ENCODE results near the gene RNF8. TPM values are rescaled to one million over a fixed set of nuclear protein-coding genes. Genes with fewer than 3 reads are reported as not detected.

The RNF8 gene
- total and polyA plus RNA-seq, 2 donors (not counting 1 experiment from before 2014, with no cell fraction given) = 19.5 to 20.6 TPM

GRCh38 chr6:37373822-37374471, 20.2 kb downstream of the RNF8 start:
- Histone ChIP-seq H3K4me3 (replicated peaks in 1 of 4; ENCODE audit: control extremely low read depth in 1 of 4, insufficient read depth in 1 of 4, low read depth in 3 of 4, low read length in 4 of 4) (no peak overlapping the region), H3K27me3 (ENCODE audit: control insufficient read depth, insufficient read depth, low read length) (no peaks in the 10 kb centered on the region), H3K4me2 (ENCODE audit: extremely low read depth, insufficient read depth, low read length) (no peak overlapping the region), H3K9me3 (ENCODE audit: control insufficient read depth, insufficient read depth, low read depth, low read length) (no peaks in the 10 kb centered on the region), H3K27ac (ENCODE audit: insufficient read depth, low read length) (no peak overlapping the region), H3K4me1 (ENCODE audit: control insufficient read depth, extremely low read depth, insufficient read depth, low read length) (no peaks in the 10 kb centered on the region), H3K9ac (ENCODE audit: insufficient read depth, low read length) (no peak overlapping the region), H4K20me1 (ENCODE audit: control insufficient read depth, extremely low read depth, insufficient read depth, low read length) (no peaks in the 10 kb centered on the region), H3K36me3 (ENCODE audit: control insufficient read depth, insufficient read depth, low read length) (peaks cover 2% of the 10 kb centered on the region), H2AFZ (ENCODE audit: low read length) (no peak overlapping the region), H3K79me2 (ENCODE audit: control insufficient read depth, insufficient read depth, low read length) (no peaks in the 10 kb centered on the region)
- peak; percentile 7 to 36 for DNase-seq (ENCODE audit: low read depth in 2 of 2)
- TF ChIP-seq EZH2 (IDR thresholded peaks at IDR 0.05; ENCODE audit: low read length, missing control alignments) (no peak), CTCF (conservative IDR thresholded peaks at IDR 0.05 in 1 of 2, IDR thresholded peaks at IDR 0.05 in 1 of 2; ENCODE audit: low read depth in 1 of 2, low read length in 2 of 2) (no peak)

GRCh38 chr6:37375376-37375775, 21.6 kb downstream of the RNF8 start:
- TF ChIP-seq EZH2 (IDR thresholded peaks at IDR 0.05; ENCODE audit: low read length, missing control alignments) (no peak), CTCF (conservative IDR thresholded peaks at IDR 0.05 in 1 of 2, IDR thresholded peaks at IDR 0.05 in 1 of 2; ENCODE audit: low read depth in 1 of 2, low read length in 2 of 2) (no peak)
- peaks cover 2% of the 10 kb centered on the region for H3K36me3 ChIP-seq (ENCODE audit: control insufficient read depth, insufficient read depth, low read length)

GRCh38 chr6:37376078-37376743, 22.4 kb downstream of the RNF8 start:
- no peaks in the 10 kb centered on the region for H3K79me2 ChIP-seq (ENCODE audit: control insufficient read depth, insufficient read depth, low read length)
- H2AFZ ChIP-seq (ENCODE audit: low read length) = no peak overlapping the region
- no peak overlapping the region for H3K27ac ChIP-seq (ENCODE audit: insufficient read depth, low read length)
- TF ChIP-seq CTCF (conservative IDR thresholded peaks at IDR 0.05 in 1 of 2, IDR thresholded peaks at IDR 0.05 in 1 of 2; ENCODE audit: low read depth in 1 of 2, low read length in 2 of 2) = no peak
- no peak for TF ChIP-seq EZH2 (IDR thresholded peaks at IDR 0.05; ENCODE audit: low read length, missing control alignments)
- H3K4me2 ChIP-seq (ENCODE audit: extremely low read depth, insufficient read depth, low read length) = no peak overlapping the region
- H3K4me3 ChIP-seq (replicated peaks in 1 of 4; ENCODE audit: control extremely low read depth in 1 of 4, insufficient read depth in 1 of 4, low read depth in 3 of 4, low read length in 4 of 4) = no peak overlapping the region
- H4K20me1 ChIP-seq (ENCODE audit: control insufficient read depth, extremely low read depth, insufficient read depth, low read length) = no peaks in the 10 kb centered on the region
- peaks cover 3% of the 10 kb centered on the region for H3K36me3 ChIP-seq (ENCODE audit: control insufficient read depth, insufficient read depth, low read length)
- H3K9me3 ChIP-seq (ENCODE audit: control insufficient read depth, insufficient read depth, low read depth, low read length) = no peaks in the 10 kb centered on the region
- H3K9ac ChIP-seq (ENCODE audit: insufficient read depth, low read length) = no peak overlapping the region
- H3K27me3 ChIP-seq (ENCODE audit: control insufficient read depth, insufficient read depth, low read length) = no peaks in the 10 kb centered on the region
- H3K4me1 ChIP-seq (ENCODE audit: control insufficient read depth, extremely low read depth, insufficient read depth, low read length) = no peaks in the 10 kb centered on the region
- no peak for DNase-seq (ENCODE audit: low read depth in 2 of 2)

More at GRCh38 chr6:37375376-37375775, 21.6 kb downstream of the RNF8 start:
- DNase-seq (ENCODE audit: low read depth in 2 of 2) = no peak
- Histone ChIP-seq H3K9me3 (ENCODE audit: control insufficient read depth, insufficient read depth, low read depth, low read length) (no peaks in the 10 kb centered on the region), H2AFZ (ENCODE audit: low read length) (no peak overlapping the region), H3K79me2 (ENCODE audit: control insufficient read depth, insufficient read depth, low read length) (no peaks in the 10 kb centered on the region), H3K4me3 (replicated peaks in 1 of 4; ENCODE audit: control extremely low read depth in 1 of 4, insufficient read depth in 1 of 4, low read depth in 3 of 4, low read length in 4 of 4) (no peak overlapping the region), H3K27ac (ENCODE audit: insufficient read depth, low read length) (no peak overlapping the region), H3K9ac (ENCODE audit: insufficient read depth, low read length) (no peak overlapping the region), H3K4me1 (ENCODE audit: control insufficient read depth, extremely low read depth, insufficient read depth, low read length) (no peaks in the 10 kb centered on the region), H3K4me2 (ENCODE audit: extremely low read depth, insufficient read depth, low read length) (no peak overlapping the region), H3K27me3 (ENCODE audit: control insufficient read depth, insufficient read depth, low read length) (no peaks in the 10 kb centered on the region), H4K20me1 (ENCODE audit: control insufficient read depth, extremely low read depth, insufficient read depth, low read length) (no peaks in the 10 kb centered on the region)

Measured in fibroblast of lung (primary cell).